Stimulated activated CD4-positive, alpha-beta T cell treated with anti-CD3 and anti-CD28 coated beads, Interleukin-1b, Interleukin-23, amount 100 ng/mL, for 1 hour (primary cell): Measurements from ENCODE around the gene ATF2.

ENCODE experiments used
- DNase-seq, 2 donors: peaks; one replicate each; pipeline ENCODE4 v3.0.0-alpha.2; 2020; ENCODE audit warnings: low read depth in 2 of 2

Gene ATF2

DNA sequence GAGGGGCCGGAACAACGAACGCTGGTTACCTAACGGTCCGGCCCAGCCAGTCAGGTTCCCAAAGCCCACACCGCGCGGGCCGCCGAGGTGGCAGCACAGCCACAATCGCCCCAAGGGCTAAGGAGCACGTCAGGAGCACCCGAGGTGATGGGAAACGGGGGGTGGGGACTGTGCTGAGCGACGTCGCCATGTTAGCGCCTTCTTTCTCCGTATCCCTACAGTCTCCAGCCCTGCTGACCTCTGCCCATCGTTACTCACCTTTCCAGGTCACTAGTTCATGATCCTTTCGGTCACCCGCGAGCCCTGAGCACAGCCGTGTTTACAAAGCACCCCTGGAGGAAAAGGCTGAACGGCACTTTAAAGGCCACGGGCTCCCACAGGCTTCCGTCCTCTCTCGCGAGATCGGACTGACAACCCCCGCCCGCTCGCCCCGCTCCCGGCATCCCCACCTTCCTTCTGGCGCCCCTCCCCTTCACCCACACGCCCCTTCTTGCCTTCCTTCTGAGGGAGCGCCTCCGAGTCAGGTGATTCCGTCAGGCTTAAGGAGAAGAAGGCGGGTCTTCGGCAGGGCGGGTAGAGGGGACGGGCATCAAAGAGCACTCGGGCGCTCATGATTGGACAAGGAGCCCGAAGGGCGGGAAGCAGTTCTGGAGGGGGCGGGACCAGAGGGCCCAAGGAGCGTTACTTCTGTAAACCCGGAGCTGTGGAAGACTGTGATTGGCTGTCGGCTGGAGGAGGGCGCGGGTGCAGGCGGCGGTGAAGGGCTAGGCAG is at the start of gene ATF2:
Gene ATF2 (minus strand): TSS at position 412 of the 772 bp plus-strand sequence. CDS start 31,760 bp downstream, outside the sequence.
- peak; percentile 92 to 94 for DNase-seq

GRCh38 chr2:175207741-175208438 is 39.9 kb upstream of the ATF2 start:
- DNase-seq, result no peak

- no peak for DNase-seq
Measured at GRCh38 chr2:175206866-175207265, 38.9 kb upstream of the ATF2 start.

DNA sequence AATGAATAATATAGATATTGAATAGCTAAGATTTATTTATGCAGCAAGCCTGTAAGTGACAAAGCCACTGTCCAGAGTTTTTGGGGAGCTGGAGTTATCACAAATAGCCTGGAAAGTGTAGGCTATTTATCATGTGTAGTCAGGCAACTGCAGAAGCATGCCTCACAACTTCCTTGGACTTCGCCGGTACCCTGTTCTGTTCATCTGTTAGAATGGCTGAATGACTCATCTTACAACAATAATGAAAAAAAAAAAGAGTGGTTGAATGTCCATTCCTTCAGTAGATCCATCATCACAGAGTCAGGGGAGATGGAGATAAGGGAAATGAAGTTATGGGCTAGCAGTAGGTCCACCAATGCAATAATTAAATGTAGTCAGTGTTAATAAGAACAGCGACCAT is 37.5 kb upstream of the ATF2 start:
- no peak for DNase-seq

- peak in 1 of 2 donors; percentile 10 for DNase-seq
Measured at GRCh38 chr2:175203621-175204496, 35.9 kb upstream of the ATF2 start.

- DNase-seq, result no peak
Measured at GRCh38 chr2:175195012-175195411, 27.0 kb upstream of the ATF2 start.

DNA sequence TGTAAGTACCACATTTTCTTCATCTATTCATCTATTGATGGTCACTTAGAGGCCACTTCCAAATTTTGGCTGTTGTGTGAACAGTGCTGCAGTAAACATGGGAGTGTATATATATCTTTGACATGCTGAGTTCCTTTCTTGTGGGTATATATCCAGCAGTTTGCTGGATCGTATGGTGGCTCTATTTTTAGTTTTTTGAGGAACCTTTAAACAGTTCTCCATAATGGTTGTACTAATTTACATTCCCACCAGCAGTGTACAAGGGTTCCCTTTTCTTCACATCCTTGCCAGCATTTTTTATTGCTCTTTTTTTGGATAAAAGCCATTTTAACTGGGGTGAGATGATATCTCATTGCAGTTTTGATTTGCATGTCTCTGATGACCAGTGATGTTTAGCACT is 20.8 kb upstream of the ATF2 start:
- DNase-seq, result no peak

- no peak for DNase-seq
Measured at GRCh38 chr2:175187378-175187777, 19.4 kb upstream of the ATF2 start.

GRCh38 chr2:175183674-175184073 is 15.7 kb upstream of the ATF2 start:
- no peak for DNase-seq

- no peak for DNase-seq
Measured at GRCh38 chr2:175181877-175182308, 13.9 kb upstream of the ATF2 start.

DNA sequence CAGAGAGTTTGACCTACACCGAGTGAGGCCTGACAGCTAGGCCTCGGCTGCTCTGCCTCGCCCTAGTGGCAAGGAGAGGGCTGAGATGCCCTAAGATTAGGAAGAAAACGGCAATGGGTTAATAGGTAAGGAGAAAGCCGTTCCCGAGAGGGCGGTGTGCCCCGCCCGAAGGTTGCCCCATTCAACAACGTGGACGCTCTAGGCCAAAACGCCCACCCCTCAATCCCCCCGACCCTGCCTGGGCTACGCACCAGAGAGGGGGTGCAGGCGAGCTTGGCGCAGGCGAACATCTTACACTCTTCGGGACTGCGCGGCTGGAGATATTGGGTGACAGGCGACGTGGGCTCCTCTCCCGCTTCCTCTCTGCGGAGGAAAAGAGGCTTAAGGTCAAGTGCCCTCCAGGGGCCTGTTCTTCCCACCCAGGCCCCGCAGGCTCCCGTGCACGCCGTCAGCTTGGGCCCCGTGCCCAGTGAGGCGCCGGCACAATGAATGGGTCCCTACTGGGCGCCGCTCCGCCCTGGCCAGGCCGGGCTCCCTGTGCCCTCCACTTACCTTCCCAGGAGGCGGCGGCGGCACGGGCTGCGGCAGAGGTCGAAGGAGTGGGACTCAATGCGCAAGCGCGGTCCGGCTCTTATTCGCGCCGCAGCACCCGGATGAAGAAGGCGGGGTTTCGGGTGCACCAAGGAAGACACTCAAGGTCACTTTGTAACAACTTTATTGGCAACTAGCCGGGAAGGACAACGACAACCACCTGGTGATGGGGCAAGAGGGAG is 13.3 kb upstream of the ATF2 start, which contains the start of gene ATP5MC3:
Gene ATP5MC3 (minus strand): TSS at position 607 of the 773 bp plus-strand sequence. CDS start 317 bp downstream, at position 290.
- DNase-seq, result peak; percentile 84

GRCh38 chr2:175180701-175181103 is 12.7 kb upstream of the ATF2 start:
- peak in 1 of 2 donors; percentile 27 for DNase-seq

- no peak for DNase-seq
Measured at GRCh38 chr2:175176624-175177023, 8.6 kb upstream of the ATF2 start.

- no peak for DNase-seq
Measured at GRCh38 chr2:175175896-175176295, 7.9 kb upstream of the ATF2 start.

DNA sequence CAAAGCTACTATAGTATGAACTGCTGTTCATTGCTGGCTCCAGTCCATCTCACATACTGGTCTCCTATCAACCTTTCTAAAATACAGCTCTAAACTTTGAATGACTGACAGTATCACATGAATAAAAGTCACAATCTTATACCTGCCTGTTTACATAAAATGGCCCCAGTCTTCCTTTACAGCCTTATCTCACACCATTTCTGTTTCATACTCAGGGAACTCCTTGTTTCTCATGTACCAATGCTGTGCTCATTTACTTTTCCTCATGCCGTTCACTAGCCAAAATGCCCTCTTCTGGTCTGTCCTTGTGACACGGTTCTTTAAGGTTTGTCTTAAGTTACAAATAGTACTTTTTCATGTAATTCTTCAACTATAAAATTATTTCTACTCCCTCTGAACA is 7.3 kb upstream of the ATF2 start:
- DNase-seq, result no peak

GRCh38 chr2:175170659-175171304 is 2.8 kb upstream of the ATF2 start:
- no peak for DNase-seq

GRCh38 chr2:175169191-175169590 is 1.2 kb upstream of the ATF2 start:
- no peak for DNase-seq

DNA sequence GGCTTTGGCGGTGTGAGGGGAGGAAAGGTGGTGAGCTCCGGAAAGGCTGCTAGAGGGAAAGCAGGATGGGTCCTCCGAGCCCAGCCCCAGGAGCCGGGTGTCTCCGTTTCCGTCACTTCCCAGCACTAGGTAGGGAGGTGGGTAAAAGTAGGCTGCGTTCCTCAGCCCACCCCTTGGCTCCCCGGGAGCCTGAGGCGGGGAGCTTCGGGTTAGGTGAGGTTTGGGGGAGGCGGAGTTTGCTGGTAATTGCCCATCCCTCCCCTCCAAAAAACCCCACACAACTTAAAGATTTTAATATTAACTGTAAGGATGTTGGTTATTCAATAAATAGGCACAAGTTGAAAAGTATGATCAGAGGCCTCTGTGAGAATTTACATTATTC is 552 bp upstream of the ATF2 start:
- no peak for DNase-seq

GRCh38 chr2:175167076-175167791 is 769 bp downstream of the ATF2 start:
- DNase-seq, result no peak

DNA sequence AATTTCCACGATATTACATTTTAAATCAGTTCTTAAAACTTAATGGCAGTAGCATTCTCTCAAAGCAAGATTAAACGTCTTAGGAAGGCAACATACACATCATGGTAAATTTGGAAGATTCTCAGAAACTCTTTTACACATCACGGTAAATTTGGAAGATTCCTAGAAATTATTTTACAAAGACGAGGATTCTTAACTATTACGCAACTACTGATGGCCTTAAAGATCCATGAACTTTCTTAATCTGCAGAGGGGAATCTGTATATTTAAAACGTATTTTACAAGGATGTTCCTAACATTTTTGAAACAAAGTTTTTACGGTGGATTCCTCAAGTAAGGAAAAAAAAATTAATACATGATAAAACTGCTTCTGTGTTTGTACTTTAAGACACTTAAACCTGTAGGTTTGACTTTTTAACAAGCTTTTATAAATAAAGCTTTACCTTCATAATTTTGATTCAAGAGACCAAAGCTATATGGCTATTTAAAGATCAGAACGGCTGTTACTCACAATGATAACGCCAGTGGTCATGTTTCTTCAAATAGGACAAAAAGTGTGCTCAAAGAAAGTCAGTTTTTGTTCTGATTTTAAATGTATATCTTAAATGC is 1.7 kb downstream of the ATF2 start:
- no peak for DNase-seq
